EL (cell line): Measurements from ENCODE around the gene C11orf21.
A peak's percentile ranks its signal among the peaks of the same experiment; 100 is the strongest.

Experiments used
- DNase-seq: peaks from one replicate; pipeline ENCODE4 v3.0.0-alpha.2; 2016

Gene C11orf21

GRCh38 chr11:2270322-2271076 is 31.2 kb downstream of the C11orf21 start, which contains the start of gene ASCL2:
Gene ASCL2 (minus strand): TSS chr11:2270588. CDS start chr11:2270332, 256 bp downstream.
- DNase-seq: no peak

- DNase-seq: peak; percentile 26
Observed at GRCh38 chr11:2269601-2270321, 32.0 kb downstream of the C11orf21 start.

- no peak for DNase-seq
Observed at GRCh38 chr11:2268729-2269600, 32.8 kb downstream of the C11orf21 start.

GRCh38 chr11:2267851-2268728 is 33.6 kb downstream of the C11orf21 start:
- no peak for DNase-seq

- DNase-seq: no peak
Observed at GRCh38 chr11:2267306-2267850, 34.3 kb downstream of the C11orf21 start.

GRCh38 chr11:2266586-2267305 is 35.0 kb downstream of the C11orf21 start:
- DNase-seq: no peak

GRCh38 chr11:2265854-2266585 is 35.7 kb downstream of the C11orf21 start:
- no peak for DNase-seq

GRCh38 chr11:2265396-2265795 is 36.3 kb downstream of the C11orf21 start:
- no peak for DNase-seq

- DNase-seq: no peak
Observed at GRCh38 chr11:2264366-2265053, 37.2 kb downstream of the C11orf21 start.

- no peak for DNase-seq
Observed at GRCh38 chr11:2263724-2264360, 37.9 kb downstream of the C11orf21 start.

GRCh38 chr11:2263071-2263565 is 38.6 kb downstream of the C11orf21 start:
- DNase-seq: no peak

GRCh38 chr11:2262301-2263070 is 39.2 kb downstream of the C11orf21 start:
- DNase-seq: no peak

GRCh38 chr11:2261436-2262230 is 40.1 kb downstream of the C11orf21 start:
- no peak for DNase-seq

GRCh38 chr11:2260491-2261364 is 41.0 kb downstream of the C11orf21 start:
- no peak for DNase-seq

- DNase-seq: no peak
Observed at GRCh38 chr11:2259897-2260451, 41.7 kb downstream of the C11orf21 start.

- DNase-seq: no peak
Observed at GRCh38 chr11:2259466-2259830, 42.3 kb downstream of the C11orf21 start.
